Measurements from ENCODE around the gene TXNRD2. TPM values are rescaled to one million over a fixed set of nuclear protein-coding genes. Genes with fewer than 3 reads are reported as not detected.

TXNRD2 gene
- total RNA-seq, 4 donors from 2014 or later: 8.4 to 33.2 (median 15.7) TPM

GRCh38 chr22:19864538-19865106 lies 77.0 kb downstream of the TXNRD2 start:
- no peak for TF ChIP-seq POLR2AphosphoS5 (IDR thresholded peaks at IDR 0.05)
- no peak overlapping the region for H3K4me3 ChIP-seq
- H3K9me3 ChIP-seq: no peaks in the 10 kb centered on the region
- peaks cover 15% of the 10 kb centered on the region for H3K4me1 ChIP-seq
- WGBS: 93% methylated on average over 5 of the region's 5 CpGs
- H3K27me3 ChIP-seq: no peaks in the 10 kb centered on the region
- H3K36me3 ChIP-seq: no peaks in the 10 kb centered on the region
- H3K27ac ChIP-seq: no peak overlapping the region
- DNase-seq (ENCODE audit: low spot score in 2 of 2): no peak

GRCh38 chr22:19863571-19863970 lies 78.0 kb downstream of the TXNRD2 start:
- DNase-seq (ENCODE audit: low spot score in 2 of 2): no peak
- Histone ChIP-seq H3K4me3 (no peak overlapping the region), H3K27ac (no peak overlapping the region), H3K27me3 (no peaks in the 10 kb centered on the region), H3K4me1 (peaks cover 5% of the 10 kb centered on the region), H3K9me3 (no peaks in the 10 kb centered on the region), H3K36me3 (no peaks in the 10 kb centered on the region)
- 90% methylated on average over 5 of the region's 5 CpGs for WGBS
- TF ChIP-seq EP300 (IDR thresholded peaks at IDR 0.05) (no peak), POLR2A (IDR thresholded peaks at IDR 0.05) (no peak), POLR2AphosphoS5 (IDR thresholded peaks at IDR 0.05) (no peak), CTCF (IDR thresholded peaks at IDR 0.05) (no peak)

- Histone ChIP-seq H3K27me3 (no peaks in the 10 kb centered on the region), H3K36me3 (no peaks in the 10 kb centered on the region), H3K9me3 (no peaks in the 10 kb centered on the region), H3K27ac (no peak overlapping the region), H3K4me1 (no peaks in the 10 kb centered on the region), H3K4me3 (no peak overlapping the region)
- no peak for DNase-seq (ENCODE audit: low spot score in 2 of 2)
- TF ChIP-seq POLR2A (IDR thresholded peaks at IDR 0.05) (no peak), EP300 (IDR thresholded peaks at IDR 0.05) (no peak)
- 94% methylated on average over 13 of the region's 13 CpGs for WGBS
These were observed 78.9 kb downstream of the TXNRD2 start for GRCh38 chr22:19862619-19863246.

GRCh38 chr22:19859861-19860510 lies 81.6 kb downstream of the TXNRD2 start:
- TF ChIP-seq CTCF (IDR thresholded peaks at IDR 0.05): no peak
- TF ChIP-seq POLR2A (IDR thresholded peaks at IDR 0.05): no peak
- TF ChIP-seq POLR2AphosphoS5 (IDR thresholded peaks at IDR 0.05): no peak
- TF ChIP-seq EP300 (IDR thresholded peaks at IDR 0.05): no peak

GRCh38 chr22:19857382-19857781 lies 84.2 kb downstream of the TXNRD2 start:
- WGBS: 93% methylated on average over 3 of the region's 3 CpGs
- H3K27ac ChIP-seq: no peak overlapping the region

More at GRCh38 chr22:19859861-19860510, 81.6 kb downstream of the TXNRD2 start:
- no peak for DNase-seq (ENCODE audit: low spot score in 2 of 2)
- Histone ChIP-seq H3K4me3 (no peak overlapping the region), H3K4me1 (peaks cover 18% of the 10 kb centered on the region), H3K27ac (no peak overlapping the region), H3K27me3 (no peaks in the 10 kb centered on the region), H3K9me3 (no peaks in the 10 kb centered on the region), H3K36me3 (no peaks in the 10 kb centered on the region)
- 94% methylated on average over 8 of the region's 8 CpGs for WGBS

More at GRCh38 chr22:19857382-19857781, 84.2 kb downstream of the TXNRD2 start:
- Histone ChIP-seq H3K36me3 (no peaks in the 10 kb centered on the region), H3K9me3 (no peaks in the 10 kb centered on the region), H3K4me1 (peaks cover 36% of the 10 kb centered on the region), H3K4me3 (no peak overlapping the region), H3K27me3 (no peaks in the 10 kb centered on the region)
- TF ChIP-seq CTCF (IDR thresholded peaks at IDR 0.05) (no peak), EP300 (IDR thresholded peaks at IDR 0.05) (no peak), POLR2A (IDR thresholded peaks at IDR 0.05) (no peak), POLR2AphosphoS5 (IDR thresholded peaks at IDR 0.05) (no peak)
- no peak for DNase-seq (ENCODE audit: low spot score in 2 of 2)
